Glomerular visceral epithelial cell (primary cell): ENCODE data around the gene RNF103.
"Not testable (repeated sequence)": the region's sequence is repeated elsewhere in the genome, so short reads cannot be mapped to it uniquely, and the experiment has no call there.

Source experiments
- DNase-seq: peaks from one replicate; pipeline ENCODE4 v3.0.0-alpha.2; 2016; ENCODE audit errors: extremely low spot score

Gene RNF103

GRCh38 chr2:86623494-86624266 is at the start of gene RNF103:
Gene RNF103, minus strand, starts transcription at chr2:86623865. Its CDS starts 979 bp downstream, at chr2:86622886.
- DNase-seq: peak; percentile 87

- no peak for DNase-seq
Observed at GRCh38 chr2:86673011-86673410, 49.3 kb upstream of the RNF103 start.

- no peak for DNase-seq
Observed at GRCh38 chr2:86672027-86672545, 48.4 kb upstream of the RNF103 start.

- no peak for DNase-seq
Observed at GRCh38 chr2:86671337-86671981, 47.8 kb upstream of the RNF103 start.

- not testable (repeated sequence) for DNase-seq
Observed at GRCh38 chr2:86669323-86669722, 45.7 kb upstream of the RNF103 start.

- DNase-seq: no peak
Observed at GRCh38 chr2:86661333-86661732, 37.7 kb upstream of the RNF103 start.

- DNase-seq: no peak
Observed at GRCh38 chr2:86650188-86650587, 26.5 kb upstream of the RNF103 start.

GRCh38 chr2:86649119-86649947 is 25.7 kb upstream of the RNF103 start:
- no peak for DNase-seq

GRCh38 chr2:86648681-86649080 is 25.0 kb upstream of the RNF103 start:
- no peak for DNase-seq

GRCh38 chr2:86646865-86647264 is 23.2 kb upstream of the RNF103 start:
- no peak for DNase-seq

- DNase-seq: no peak
Observed at GRCh38 chr2:86646329-86646728, 22.7 kb upstream of the RNF103 start.

- no peak for DNase-seq
Observed at GRCh38 chr2:86645752-86646151, 22.1 kb upstream of the RNF103 start.

- DNase-seq: no peak
Observed at GRCh38 chr2:86638712-86639111, 15.0 kb upstream of the RNF103 start.

- DNase-seq: no peak
Observed at GRCh38 chr2:86636842-86637241, 13.2 kb upstream of the RNF103 start.

GRCh38 chr2:86634352-86634751 is 10.7 kb upstream of the RNF103 start:
- no peak for DNase-seq

GRCh38 chr2:86633155-86633651 is 9.5 kb upstream of the RNF103 start:
- no peak for DNase-seq

GRCh38 chr2:86632672-86633071 is 9.0 kb upstream of the RNF103 start:
- no peak for DNase-seq

- DNase-seq: no peak
Observed at GRCh38 chr2:86631846-86632485, 8.3 kb upstream of the RNF103 start.

- DNase-seq: no peak
Observed at GRCh38 chr2:86628091-86628522, 4.4 kb upstream of the RNF103 start.

GRCh38 chr2:86627550-86627949 is 3.9 kb upstream of the RNF103 start:
- no peak for DNase-seq

- DNase-seq: no peak
Observed at GRCh38 chr2:86625096-86625495, 1.4 kb upstream of the RNF103 start.

- DNase-seq: no peak
Observed at GRCh38 chr2:86624267-86624547, 542 bp upstream of the RNF103 start.
